ENCODE data around the gene ACAD9. TPM values are rescaled to one million over a fixed set of nuclear protein-coding genes. Genes with fewer than 3 reads are reported as not detected.

The ACAD9 gene
- total and polyA plus RNA-seq, 2 experiments from 2014 or later = 22.3 to 29.7 TPM

DNA sequence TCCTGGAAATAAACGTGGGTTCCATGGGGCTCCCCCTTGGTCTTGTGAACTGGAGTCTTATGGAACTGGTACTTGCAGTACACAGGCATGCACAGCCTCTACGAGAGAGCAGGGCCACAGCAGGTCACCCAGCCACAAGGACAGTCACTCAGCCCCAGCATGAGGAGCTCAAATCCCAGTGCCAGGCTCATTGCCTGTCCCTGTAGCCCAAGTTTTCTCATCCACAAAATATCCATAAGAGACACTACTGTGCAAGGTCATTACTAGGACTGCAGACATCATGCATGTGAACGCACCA, 66.4 kb downstream of the ACAD9 start:
- in situ Hi-C loops (cut with MboI) = no loop called here
- no peak for DNase-seq
- Histone ChIP-seq H3K4me2 (ENCODE audit: unreplicated experiment) (no peak overlapping the region), H3K9me3 (ENCODE audit: low read depth) (no peaks in the 10 kb centered on the region), H3K9ac (no peak overlapping the region), H3K27me3 (replicated peaks; ENCODE audit: insufficient read depth) (peaks cover 55% of the 10 kb centered on the region), H3K36me3 (ENCODE audit: low read depth) (no peaks in the 10 kb centered on the region), H4K20me1 (ENCODE audit: insufficient read depth) (no peaks in the 10 kb centered on the region), H3K27ac (no peak overlapping the region), H3K4me1 (ENCODE audit: insufficient read depth) (peaks cover 8% of the 10 kb centered on the region), H3K9me2 (ENCODE audit: insufficient read depth) (no peaks in the 10 kb centered on the region), H3F3A (ENCODE audit: insufficient read depth) (peaks cover 13% of the 10 kb centered on the region), H3K4me3 (no peak overlapping the region), H3K79me2 (ENCODE audit: insufficient read depth) (no peaks in the 10 kb centered on the region), H2AFZ (no peak overlapping the region)
- TF ChIP-seq EZH2phosphoT487 (IDR thresholded peaks at IDR 0.05; ENCODE audit: insufficient read depth, low read depth) (no peak), EZH2 (IDR thresholded peaks at IDR 0.05; ENCODE audit: insufficient read depth, poor library complexity, severe bottlenecking) (no peak)
- 48 to 59% methylated on average over 3 of the region's 3 CpGs for WGBS, 2 experiments (ENCODE audit: low coverage in 1 of 2, low lambda C conversion rate in 2 of 2, missing lambda C conversion rate in 2 of 2)

DNA sequence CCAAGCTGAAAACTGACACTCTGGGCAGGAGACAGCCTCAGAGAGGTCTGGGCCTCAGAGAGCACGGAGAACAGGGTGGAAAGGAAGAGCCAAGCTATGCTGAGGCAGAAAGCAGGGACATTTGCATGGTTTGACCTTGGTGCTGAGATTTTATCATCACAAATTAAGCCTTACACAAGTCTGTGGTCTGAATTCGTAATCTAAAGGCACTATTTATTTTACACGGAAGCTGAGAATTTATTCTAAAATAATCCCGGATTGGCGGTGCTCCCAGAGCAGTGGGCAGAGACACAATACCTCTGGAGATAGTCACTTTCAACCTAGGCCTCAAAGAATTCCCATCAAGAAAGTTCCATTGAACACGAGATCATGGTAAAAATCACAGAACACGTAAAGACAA, 67.0 kb downstream of the ACAD9 start:
- no peaks in the 10 kb centered on the region for H3K9me2 ChIP-seq (ENCODE audit: insufficient read depth)
- H4K20me1 ChIP-seq (ENCODE audit: insufficient read depth) = no peaks in the 10 kb centered on the region
- H3K9me3 ChIP-seq (ENCODE audit: low read depth) = no peaks in the 10 kb centered on the region
- in situ Hi-C loops (cut with MboI) = no loop called here
- H3K9ac ChIP-seq = no peak overlapping the region
- peak; percentile 80 for DNase-seq
- no peak overlapping the region for H3K4me3 ChIP-seq
- 37 to 40% methylated on average over 7 of the region's 7 CpGs for WGBS, 2 experiments (ENCODE audit: low coverage in 1 of 2, low lambda C conversion rate in 2 of 2, missing lambda C conversion rate in 2 of 2)
- H3K36me3 ChIP-seq (ENCODE audit: low read depth) = no peaks in the 10 kb centered on the region
- H3K79me2 ChIP-seq (ENCODE audit: insufficient read depth) = no peaks in the 10 kb centered on the region
- peaks cover 8% of the 10 kb centered on the region for H3K4me1 ChIP-seq (ENCODE audit: insufficient read depth)
- peaks cover 57% of the 10 kb centered on the region for H3K27me3 ChIP-seq (replicated peaks; ENCODE audit: insufficient read depth)
- H2AFZ ChIP-seq = no peak overlapping the region
- H3K27ac ChIP-seq = no peak overlapping the region
- TF ChIP-seq EZH2phosphoT487 (IDR thresholded peaks at IDR 0.05; ENCODE audit: insufficient read depth, low read depth) = peak; percentile 95
- TF ChIP-seq EZH2 (IDR thresholded peaks at IDR 0.05; ENCODE audit: insufficient read depth, poor library complexity, severe bottlenecking) = no peak
- H3F3A ChIP-seq (ENCODE audit: insufficient read depth) = peaks cover 13% of the 10 kb centered on the region
- H3K4me2 ChIP-seq (ENCODE audit: unreplicated experiment) = no peak overlapping the region

DNA sequence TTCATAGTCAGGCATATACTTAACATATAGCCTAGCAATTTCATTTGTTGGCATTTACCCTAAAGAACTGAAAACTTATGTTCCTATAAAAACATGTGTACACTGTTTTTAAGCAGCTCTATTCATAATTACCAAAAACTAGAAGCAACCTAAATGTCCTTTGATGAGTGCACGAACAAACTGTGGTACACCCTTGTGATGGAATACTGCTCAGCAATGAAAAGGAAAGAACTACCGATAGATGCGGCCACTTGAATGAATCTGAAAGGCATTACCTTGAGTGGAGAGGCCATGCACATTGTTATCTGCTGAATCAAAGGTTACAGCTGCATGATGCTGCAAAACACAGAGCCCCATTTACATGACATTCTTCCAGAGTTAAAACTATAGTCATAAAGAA, 69.7 kb downstream of the ACAD9 start:
- Histone ChIP-seq H3K9me2 (ENCODE audit: insufficient read depth) (no peaks in the 10 kb centered on the region), H3K4me2 (ENCODE audit: unreplicated experiment) (no peak overlapping the region), H3K9ac (no peak overlapping the region), H3K79me2 (ENCODE audit: insufficient read depth) (no peaks in the 10 kb centered on the region), H4K20me1 (ENCODE audit: insufficient read depth) (no peaks in the 10 kb centered on the region), H3K27me3 (replicated peaks; ENCODE audit: insufficient read depth) (peaks cover 60% of the 10 kb centered on the region), H3F3A (ENCODE audit: insufficient read depth) (peaks cover 13% of the 10 kb centered on the region), H3K4me1 (ENCODE audit: insufficient read depth) (peaks cover 8% of the 10 kb centered on the region), H3K4me3 (no peak overlapping the region), H2AFZ (no peak overlapping the region), H3K27ac (no peak overlapping the region), H3K36me3 (ENCODE audit: low read depth) (no peaks in the 10 kb centered on the region), H3K9me3 (ENCODE audit: low read depth) (no peaks in the 10 kb centered on the region)
- in situ Hi-C loops (cut with MboI) = no loop called here
- DNase-seq = no peak
- no peak for TF ChIP-seq EZH2phosphoT487 (IDR thresholded peaks at IDR 0.05; ENCODE audit: insufficient read depth, low read depth)
- no peak for TF ChIP-seq EZH2 (IDR thresholded peaks at IDR 0.05; ENCODE audit: insufficient read depth, poor library complexity, severe bottlenecking)
- WGBS, 2 experiments (ENCODE audit: low coverage in 1 of 2, low lambda C conversion rate in 2 of 2, missing lambda C conversion rate in 2 of 2) = 84 to 88% methylated on average over 3 of the region's 3 CpGs

DNA sequence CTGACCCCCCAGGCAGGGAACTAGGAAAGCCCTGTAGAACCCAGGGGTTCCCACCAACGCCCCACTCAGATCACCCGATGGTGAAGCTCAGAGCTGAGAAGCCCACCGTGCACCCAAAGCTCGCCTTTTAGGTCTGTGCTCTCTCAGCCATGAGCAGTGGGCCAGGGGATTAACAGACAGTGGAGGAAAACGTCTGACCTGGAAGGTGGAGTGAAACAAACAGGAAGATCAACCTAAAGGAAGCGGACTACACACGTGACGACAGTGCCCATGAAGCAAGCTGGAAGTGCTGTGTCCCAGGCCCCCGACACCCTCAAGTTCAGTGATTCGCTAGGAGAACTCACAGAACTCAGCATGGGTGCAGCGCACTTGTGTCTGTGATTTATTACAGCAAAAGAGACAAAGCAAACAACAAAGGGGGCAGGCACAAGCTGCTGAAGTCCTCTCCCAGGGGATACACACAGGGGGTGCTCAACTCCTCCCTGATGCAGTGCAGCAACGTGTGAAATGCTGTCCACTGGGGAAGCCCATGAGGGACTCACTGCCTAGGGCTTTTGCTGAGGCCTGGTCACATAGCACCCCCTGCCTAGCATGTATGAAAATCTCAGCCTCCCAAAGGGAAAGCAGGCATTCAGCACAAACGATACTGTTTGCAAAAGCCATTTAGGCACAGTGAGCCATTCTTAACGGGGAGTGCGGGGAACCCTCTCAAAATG, 71.0 kb downstream of the ACAD9 start:
- in situ Hi-C loops (cut with MboI) = no loop called here
- Histone ChIP-seq H4K20me1 (ENCODE audit: insufficient read depth) (no peaks in the 10 kb centered on the region), H3F3A (ENCODE audit: insufficient read depth) (peaks cover 13% of the 10 kb centered on the region), H3K79me2 (ENCODE audit: insufficient read depth) (no peaks in the 10 kb centered on the region), H3K4me2 (ENCODE audit: unreplicated experiment) (no peak overlapping the region), H3K4me1 (ENCODE audit: insufficient read depth) (peaks cover 8% of the 10 kb centered on the region), H3K27ac (no peak overlapping the region), H3K9me2 (ENCODE audit: insufficient read depth) (no peaks in the 10 kb centered on the region), H2AFZ (no peak overlapping the region), H3K4me3 (no peak overlapping the region), H3K9me3 (ENCODE audit: low read depth) (no peaks in the 10 kb centered on the region), H3K36me3 (ENCODE audit: low read depth) (no peaks in the 10 kb centered on the region), H3K9ac (no peak overlapping the region), H3K27me3 (replicated peaks; ENCODE audit: insufficient read depth) (peaks cover 57% of the 10 kb centered on the region)
- no peak for TF ChIP-seq EZH2 (IDR thresholded peaks at IDR 0.05; ENCODE audit: insufficient read depth, poor library complexity, severe bottlenecking)
- TF ChIP-seq EZH2phosphoT487 (IDR thresholded peaks at IDR 0.05; ENCODE audit: insufficient read depth, low read depth) = no peak
- peak; percentile 19 for DNase-seq
- 49 to 52% methylated on average over 15 of the region's 15 CpGs for WGBS, 2 experiments (ENCODE audit: low coverage in 1 of 2, low lambda C conversion rate in 2 of 2, missing lambda C conversion rate in 2 of 2)
